H1 (cell line): ENCODE data around the gene RPIA. TPM values are rescaled to one million over a fixed set of nuclear protein-coding genes. Genes with fewer than 3 reads are reported as not detected.
A peak's percentile ranks its signal among the peaks of the same experiment; 100 is the strongest.

Experiments
- CEBPB ChIP-seq: IDR thresholded peaks from 2 replicates; pipeline ENCODE4 v1.6.1; 2012; ENCODE audit warnings: low read depth, low read length
- FOSL1 ChIP-seq: IDR thresholded peaks from 2 replicates; pipeline ENCODE4 v1.6.1; 2011; ENCODE audit warnings: mild to moderate bottlenecking, low read depth, low read length, moderate library complexity; ENCODE audit not compliant: insufficient read depth
- NRF1 ChIP-seq: IDR thresholded peaks from 2 replicates; pipeline ENCODE4 v1.6.1; 2011; ENCODE audit warnings: mild to moderate bottlenecking, low read depth, low read length, improper control_type of control experiment
- POU5F1 ChIP-seq: IDR thresholded peaks from 2 replicates; pipeline ENCODE4 v1.6.1; 2011; ENCODE audit warnings: low read depth, mild to moderate bottlenecking, low read length, moderate library complexity
- polyA plus RNA-seq, 7 experiments: library from polyadenylated mRNA; depleted of rRNA in 3 of 7; stranded (reverse) in 5 of 7; unstranded in 2 of 7; fragments of >200 nt in 5 of 7; fragments of 200-250 nt in 2 of 7; gene quantifications; 1 replicate in 5 of 7; 2 replicates in 1 of 7; 4 replicates in 1 of 7; pipeline versions ENCODE4 v1.2.1 to v1.2.3, GENCODE V29; 2011 to 2013; ENCODE audit warnings: missing spikeins in 2 of 7, mixed read lengths in 2 of 7
- total RNA-seq: library from RNA; stranded (reverse); fragmentation: NEBNext Ultra II Directional; extraction: Animal tissue kit (Norgen Biotek cat#: 25700); gene quantifications from 2 replicates; pipeline ENCODE4 v1.2.1, GENCODE V29; 2021
- TF ChIP-seq, protein P1 (sequence below), 3 experiments: IDR thresholded peaks; 1 replicate in 2 of 3; 2 replicates in 1 of 3; pipeline versions ENCODE4 v1.5.1 to v1.6.1; 2011; ENCODE audit warnings: low read length in 3 of 3, mild to moderate bottlenecking in 3 of 3, inconsistent platforms in 2 of 3, low read depth in 1 of 3, moderate library complexity in 1 of 3; ENCODE audit not compliant: insufficient read depth in 1 of 3; ENCODE audit errors: control extremely low read depth in 1 of 3
- TF ChIP-seq, protein P2 (sequence below): IDR thresholded peaks from 2 replicates; pipeline ENCODE4 v1.6.1; 2012; ENCODE audit warnings: low read length, inconsistent platforms

Gene RPIA
- total and polyA plus RNA-seq, 2 of the 8 experiments (the other 6 are each of a cell fraction or from before 2014, with no cell fraction given), result 13.1 to 24.0 TPM

DNA sequence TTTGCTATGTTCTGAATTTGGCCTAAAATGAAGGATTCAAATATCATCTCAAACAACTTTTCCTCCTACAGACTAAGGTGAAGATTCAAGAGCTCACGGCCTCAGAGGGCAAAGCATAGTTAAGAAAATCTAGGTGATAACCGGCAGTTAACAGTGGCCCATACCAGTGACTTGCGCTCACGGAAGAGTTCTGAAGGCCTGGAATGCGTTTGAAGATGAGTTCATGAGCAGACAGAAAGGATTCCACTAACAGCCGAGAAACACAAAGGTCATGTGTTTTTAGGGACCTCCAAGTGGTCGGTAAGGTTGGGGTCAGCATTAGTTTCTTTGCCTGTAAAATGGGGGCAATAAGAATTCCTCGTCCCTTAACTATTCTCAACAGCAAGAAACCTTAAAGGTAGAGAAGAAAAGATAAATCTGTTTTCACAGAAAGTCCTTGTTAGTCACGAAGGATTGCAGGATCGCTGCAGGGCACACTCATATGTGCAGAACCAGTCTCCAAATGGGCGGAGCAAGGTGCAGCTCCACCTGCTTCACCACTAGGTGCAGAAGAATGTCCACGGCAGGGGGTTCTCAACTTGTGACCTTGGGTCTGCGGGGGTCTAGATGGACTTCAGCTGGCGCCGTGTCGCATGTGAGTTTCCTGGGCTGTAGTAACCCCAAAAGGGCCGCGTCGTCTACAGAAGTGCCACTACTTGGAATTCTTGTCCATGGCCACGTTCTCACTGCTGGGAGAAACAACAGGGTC lies 708 bp upstream of the RPIA start (continued):
- TF ChIP-seq FOSL1 (no peak), POU5F1 (no peak), NRF1 (no peak), CEBPB (no peak)
- TF ChIP-seq, protein P1, sequence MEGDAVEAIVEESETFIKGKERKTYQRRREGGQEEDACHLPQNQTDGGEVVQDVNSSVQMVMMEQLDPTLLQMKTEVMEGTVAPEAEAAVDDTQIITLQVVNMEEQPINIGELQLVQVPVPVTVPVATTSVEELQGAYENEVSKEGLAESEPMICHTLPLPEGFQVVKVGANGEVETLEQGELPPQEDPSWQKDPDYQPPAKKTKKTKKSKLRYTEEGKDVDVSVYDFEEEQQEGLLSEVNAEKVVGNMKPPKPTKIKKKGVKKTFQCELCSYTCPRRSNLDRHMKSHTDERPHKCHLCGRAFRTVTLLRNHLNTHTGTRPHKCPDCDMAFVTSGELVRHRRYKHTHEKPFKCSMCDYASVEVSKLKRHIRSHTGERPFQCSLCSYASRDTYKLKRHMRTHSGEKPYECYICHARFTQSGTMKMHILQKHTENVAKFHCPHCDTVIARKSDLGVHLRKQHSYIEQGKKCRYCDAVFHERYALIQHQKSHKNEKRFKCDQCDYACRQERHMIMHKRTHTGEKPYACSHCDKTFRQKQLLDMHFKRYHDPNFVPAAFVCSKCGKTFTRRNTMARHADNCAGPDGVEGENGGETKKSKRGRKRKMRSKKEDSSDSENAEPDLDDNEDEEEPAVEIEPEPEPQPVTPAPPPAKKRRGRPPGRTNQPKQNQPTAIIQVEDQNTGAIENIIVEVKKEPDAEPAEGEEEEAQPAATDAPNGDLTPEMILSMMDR (IDR thresholded peaks at IDR 0.05; ENCODE audit: control extremely low read depth in 1 of 3, insufficient read depth in 1 of 3, low read depth in 1 of 3, low read length in 3 of 3), result peak in 2 of 3 experiments; percentile 18 to 24; a peak in 2 of 4 replicates
- TF ChIP-seq, protein P2, sequence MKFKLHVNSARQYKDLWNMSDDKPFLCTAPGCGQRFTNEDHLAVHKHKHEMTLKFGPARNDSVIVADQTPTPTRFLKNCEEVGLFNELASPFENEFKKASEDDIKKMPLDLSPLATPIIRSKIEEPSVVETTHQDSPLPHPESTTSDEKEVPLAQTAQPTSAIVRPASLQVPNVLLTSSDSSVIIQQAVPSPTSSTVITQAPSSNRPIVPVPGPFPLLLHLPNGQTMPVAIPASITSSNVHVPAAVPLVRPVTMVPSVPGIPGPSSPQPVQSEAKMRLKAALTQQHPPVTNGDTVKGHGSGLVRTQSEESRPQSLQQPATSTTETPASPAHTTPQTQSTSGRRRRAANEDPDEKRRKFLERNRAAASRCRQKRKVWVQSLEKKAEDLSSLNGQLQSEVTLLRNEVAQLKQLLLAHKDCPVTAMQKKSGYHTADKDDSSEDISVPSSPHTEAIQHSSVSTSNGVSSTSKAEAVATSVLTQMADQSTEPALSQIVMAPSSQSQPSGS, result no peak
